HG02588 (cell line): Measurements from ENCODE around the gene DUSP5.

Experiments
- ATAC-seq: cut with Tn5 transposase; IDR thresholded peaks from one replicate; pipeline ENCODE4 v1.9.1; 2021; ENCODE audit warnings: mild to moderate bottlenecking, moderate library complexity; ENCODE audit not compliant: unreplicated experiment

The DUSP5 gene

GRCh38 chr10:110480387-110480786 is 17.3 kb upstream of the DUSP5 start:
- no peak for ATAC-seq

DNA sequence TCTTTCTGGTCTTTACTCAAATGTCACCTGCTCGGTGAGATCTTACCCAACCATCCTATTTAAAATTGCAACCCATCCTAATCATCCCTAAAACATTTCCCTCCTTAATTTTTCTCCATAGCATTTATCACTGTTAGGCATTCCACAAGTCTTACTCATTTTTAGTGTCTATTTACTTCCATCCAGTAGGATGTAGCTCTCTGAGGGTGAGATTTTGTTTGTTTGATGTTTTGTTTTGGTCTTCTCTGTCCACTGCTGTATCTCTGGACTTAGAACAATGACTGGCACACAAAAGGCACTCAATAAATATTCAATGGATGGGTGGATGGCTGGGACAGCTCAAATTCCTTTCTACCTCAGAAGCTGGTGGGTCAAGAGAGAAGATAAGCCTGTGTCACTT is 15.8 kb upstream of the DUSP5 start:
- no peak for ATAC-seq

DNA sequence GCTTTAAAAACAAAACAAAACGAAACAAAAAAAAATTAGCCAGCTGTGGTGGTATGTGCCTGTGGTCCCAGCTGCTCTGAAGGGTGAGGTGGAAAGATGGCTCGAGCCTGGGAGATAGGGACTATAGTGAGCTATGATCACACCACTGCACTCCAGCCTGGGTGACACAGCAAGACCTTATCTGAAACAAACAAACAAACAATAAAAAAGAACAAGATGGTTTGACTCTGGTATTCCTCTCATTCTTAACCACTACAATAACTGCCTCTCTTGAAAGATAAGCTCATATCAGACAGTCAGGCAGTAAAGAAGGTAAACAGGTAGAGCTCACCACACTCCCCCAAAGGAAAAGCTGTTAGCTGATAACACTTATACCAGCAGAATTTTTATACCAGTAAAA is 14.1 kb upstream of the DUSP5 start:
- ATAC-seq, result no peak

GRCh38 chr10:110485541-110485940 is 12.2 kb upstream of the DUSP5 start:
- ATAC-seq, result no peak

GRCh38 chr10:110486680-110487410 is 10.9 kb upstream of the DUSP5 start:
- no peak for ATAC-seq

DNA sequence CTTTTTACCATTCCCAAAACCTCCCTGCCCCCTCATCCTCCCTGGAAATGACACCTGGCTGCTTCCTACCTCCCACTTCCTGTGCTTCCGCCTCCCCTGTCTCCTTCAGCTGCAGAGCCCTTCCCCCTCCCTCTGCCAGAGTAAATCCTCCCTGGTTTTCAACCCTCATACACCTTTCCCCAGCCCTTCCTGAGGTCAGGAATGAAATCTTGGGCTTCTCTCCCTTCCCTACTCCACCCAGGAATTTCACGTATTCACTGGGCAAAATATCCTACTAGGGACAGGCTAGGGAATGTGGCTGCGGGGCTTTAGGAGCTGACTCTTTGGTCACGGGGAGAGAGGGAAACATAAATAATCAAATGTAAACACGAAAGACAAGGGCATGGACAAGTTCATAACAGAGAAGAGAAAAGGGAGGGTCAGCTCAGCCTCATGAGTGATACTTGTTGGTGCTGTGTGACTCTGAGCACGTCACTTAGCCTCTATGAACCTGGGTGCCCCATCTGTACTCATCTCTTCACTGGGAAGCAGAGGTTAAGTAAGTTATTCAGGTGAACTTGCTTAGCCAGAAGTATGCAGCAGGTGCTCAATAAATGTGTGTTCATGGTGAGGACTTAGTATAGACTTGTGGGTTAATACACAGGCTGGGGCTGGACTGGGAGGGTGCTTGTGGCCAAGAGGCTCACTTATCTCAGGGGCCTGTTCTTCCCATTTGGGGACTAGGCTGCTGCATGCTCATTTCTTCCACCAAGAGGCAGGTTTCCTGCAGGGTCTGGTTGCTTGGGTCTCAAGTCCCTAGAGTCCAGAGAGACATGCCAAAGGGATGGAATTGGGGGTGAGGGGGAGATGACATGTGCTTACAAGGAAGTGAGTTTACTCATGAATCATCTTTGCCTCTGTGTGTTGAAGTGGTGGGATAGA is 10.0 kb upstream of the DUSP5 start:
- ATAC-seq, result no peak

DNA sequence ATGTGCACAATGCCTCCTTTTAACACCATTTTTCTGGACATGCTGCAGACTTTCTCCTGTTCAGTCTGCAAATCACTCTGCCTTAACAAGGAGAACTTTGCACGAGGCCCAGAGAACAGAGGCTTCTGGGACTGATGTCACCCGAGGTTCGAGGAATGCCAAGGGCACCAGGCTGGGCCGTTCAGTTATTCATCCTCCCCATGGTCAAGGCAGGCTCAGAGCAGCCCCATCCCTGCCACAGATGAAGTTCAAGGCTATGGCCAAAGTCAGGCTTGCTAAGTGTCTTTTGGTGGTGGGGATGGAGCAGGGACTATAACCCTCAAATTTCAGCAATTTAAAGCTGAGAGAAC is 9.4 kb upstream of the DUSP5 start:
- ATAC-seq, result no peak

DNA sequence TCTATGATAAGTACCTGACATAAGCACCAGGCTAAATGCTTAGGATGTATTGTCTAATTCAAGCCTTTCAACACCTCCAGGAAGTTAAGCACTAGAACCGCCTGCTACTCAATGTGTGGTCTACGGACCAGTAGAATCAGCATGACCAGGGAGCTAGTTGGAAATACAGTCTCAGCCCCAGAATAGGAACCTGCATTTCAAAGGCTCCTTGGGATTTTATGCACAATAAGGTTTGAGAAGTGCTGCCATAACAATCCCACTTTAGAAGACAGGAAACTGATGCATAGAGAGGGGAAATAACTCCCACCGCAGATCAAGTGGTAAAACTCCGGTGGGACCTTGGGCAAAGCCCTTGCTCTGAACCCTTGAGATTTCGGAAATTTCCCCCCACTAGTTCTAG is 8.8 kb upstream of the DUSP5 start:
- ATAC-seq, result no peak

- no peak for ATAC-seq
Observed at GRCh38 chr10:110490640-110491039, 7.1 kb upstream of the DUSP5 start.

DNA sequence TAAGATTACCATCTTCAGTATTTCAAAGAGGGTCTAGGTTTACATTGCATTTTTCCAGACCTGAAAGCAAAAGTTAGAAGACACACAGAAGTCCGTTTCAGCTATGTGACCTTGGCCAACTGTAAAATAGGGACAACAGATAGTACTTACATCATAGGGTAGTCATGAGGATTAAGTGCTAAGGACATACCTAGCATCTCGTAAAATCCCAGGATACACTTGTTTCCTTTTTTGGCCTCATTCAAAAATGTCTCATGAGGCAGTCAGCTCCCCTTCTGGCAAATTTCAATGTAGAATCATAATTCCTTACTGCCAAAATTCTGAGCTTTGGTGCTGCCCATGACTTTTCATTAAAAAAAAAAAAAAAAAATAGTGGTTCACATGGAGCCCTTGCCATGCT is 6.4 kb upstream of the DUSP5 start:
- ATAC-seq, result no peak

DNA sequence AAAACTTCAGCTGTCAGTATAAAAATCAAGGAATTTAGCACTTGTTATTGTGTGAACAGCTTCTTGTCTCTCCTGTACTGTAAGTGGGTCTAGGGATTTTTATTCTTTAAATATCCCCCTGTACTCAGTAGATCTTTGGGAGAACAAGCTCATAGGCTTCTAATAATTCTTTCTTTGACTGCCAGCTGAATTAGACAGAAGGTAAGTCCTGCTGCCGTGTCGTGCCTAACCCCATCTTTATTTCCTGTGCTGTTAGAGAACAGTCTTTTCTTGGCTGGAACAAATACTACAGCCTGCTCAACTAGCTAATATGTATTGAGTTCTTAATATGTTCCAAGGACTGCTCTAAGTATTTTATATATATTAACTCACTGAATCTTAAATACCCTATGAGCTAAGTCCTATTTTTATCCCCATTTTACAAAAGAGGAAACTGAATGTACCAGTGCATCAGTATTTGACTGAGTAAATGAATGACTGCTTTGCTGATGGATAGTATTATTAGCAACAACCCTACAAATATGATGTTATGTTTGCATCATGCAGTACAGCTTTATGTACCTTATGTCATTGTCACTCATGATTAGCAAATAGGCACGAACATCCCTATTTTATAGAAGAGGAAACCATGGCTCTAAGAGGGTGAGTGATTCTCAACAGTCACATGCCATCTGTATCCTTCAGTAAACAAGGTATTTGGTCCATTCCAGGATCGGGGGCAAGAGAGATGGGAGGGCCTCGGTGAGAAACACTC is 5.5 kb upstream of the DUSP5 start:
- peak; percentile 46 for ATAC-seq

GRCh38 chr10:110493832-110494426 is 3.8 kb upstream of the DUSP5 start:
- no peak for ATAC-seq

- no peak for ATAC-seq
Observed at GRCh38 chr10:110494532-110494931, 3.2 kb upstream of the DUSP5 start.

- ATAC-seq, result no peak
Observed at GRCh38 chr10:110495731-110496552, 1.8 kb upstream of the DUSP5 start.

DNA sequence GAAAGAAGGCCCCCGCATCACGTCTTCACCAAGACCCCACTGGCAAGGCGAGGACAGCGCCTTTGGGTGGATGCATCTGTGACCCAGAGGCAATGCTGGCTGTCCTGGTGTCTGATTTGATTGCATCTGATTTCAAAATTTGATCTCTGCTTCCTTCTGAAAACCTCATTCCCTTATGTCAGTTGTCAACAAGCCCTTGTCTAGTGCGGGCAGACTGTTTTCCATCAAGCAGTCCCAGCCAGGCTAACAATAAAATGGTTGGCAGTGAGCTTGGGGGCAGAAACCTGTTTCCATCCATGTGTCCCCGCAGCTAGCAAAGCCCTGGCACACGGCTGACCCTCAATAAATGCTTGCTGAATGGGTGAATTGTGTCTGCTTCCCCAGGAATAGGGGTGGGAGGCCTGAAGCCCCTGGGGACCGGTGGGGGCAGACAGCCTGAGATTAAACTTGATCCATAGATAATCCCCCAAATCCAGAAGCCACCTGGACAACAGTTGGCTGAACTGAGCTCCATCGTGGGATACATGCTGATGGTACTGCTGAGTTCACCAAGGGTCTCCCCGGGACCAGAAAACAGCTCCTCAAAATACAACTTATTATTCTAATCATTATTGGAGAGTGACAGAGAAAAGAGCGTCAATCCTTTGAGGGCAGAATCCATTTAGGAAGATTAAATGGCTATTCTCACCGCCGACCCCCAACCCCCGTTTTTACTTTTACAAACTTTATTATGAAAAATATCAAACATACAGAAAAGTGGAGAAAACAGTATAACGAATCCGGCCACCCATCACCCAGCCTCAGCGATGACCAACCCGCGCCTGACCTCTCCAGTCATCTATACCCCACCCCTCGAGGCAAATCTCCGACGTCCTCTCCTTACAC is 912 bp upstream of the DUSP5 start:
- ATAC-seq, result no peak

DNA sequence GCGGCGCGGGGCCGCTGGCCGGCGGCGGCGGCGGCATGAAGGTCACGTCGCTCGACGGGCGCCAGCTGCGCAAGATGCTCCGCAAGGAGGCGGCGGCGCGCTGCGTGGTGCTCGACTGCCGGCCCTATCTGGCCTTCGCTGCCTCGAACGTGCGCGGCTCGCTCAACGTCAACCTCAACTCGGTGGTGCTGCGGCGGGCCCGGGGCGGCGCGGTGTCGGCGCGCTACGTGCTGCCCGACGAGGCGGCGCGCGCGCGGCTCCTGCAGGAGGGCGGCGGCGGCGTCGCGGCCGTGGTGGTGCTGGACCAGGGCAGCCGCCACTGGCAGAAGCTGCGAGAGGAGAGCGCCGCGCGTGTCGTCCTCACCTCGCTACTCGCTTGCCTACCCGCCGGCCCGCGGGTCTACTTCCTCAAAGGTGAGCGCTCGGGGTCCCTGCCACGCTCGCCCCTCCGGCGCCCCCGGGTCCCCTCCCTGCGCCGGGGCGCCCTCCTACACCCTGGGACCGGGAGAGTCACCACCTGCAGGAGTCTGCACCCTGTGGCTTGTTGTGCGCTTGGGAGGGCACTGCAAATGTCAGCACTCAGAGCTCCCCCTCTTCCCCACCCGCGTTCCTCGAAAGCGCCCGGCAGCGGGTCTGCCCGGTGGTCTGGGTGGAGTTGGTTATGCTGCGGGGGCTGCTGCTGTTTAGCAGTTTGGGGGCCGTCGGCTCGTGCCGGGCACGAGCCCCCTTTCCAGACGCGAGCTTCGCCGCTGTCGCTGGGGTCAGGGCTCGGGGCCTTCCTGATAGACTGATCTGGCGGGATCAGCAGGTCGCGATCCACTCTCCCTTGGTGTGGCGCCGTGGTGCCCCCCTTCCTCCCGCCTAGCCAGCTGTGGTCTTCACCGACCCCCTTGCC is 627 bp downstream of the DUSP5 start:
- peak; percentile 10 for ATAC-seq

- ATAC-seq, result peak; percentile 9
Observed at GRCh38 chr10:110498982-110499795, 1.5 kb downstream of the DUSP5 start.
